Colon (tissue), 2 donors: ENCODE data around the gene FHIT.
"Not testable (repeated sequence)": the region's sequence is repeated elsewhere in the genome, so short reads cannot be mapped to it uniquely, and the experiment has no call there.

Experiments used
- FAIRE-seq: peaks from 2 replicates; lab custom pipeline; 2012; peaks lifted over from hg19 to GRCh38; lab: Jason Lieb, UNC
- donor health status: control.
- donor health status: control.

FHIT gene

DNA sequence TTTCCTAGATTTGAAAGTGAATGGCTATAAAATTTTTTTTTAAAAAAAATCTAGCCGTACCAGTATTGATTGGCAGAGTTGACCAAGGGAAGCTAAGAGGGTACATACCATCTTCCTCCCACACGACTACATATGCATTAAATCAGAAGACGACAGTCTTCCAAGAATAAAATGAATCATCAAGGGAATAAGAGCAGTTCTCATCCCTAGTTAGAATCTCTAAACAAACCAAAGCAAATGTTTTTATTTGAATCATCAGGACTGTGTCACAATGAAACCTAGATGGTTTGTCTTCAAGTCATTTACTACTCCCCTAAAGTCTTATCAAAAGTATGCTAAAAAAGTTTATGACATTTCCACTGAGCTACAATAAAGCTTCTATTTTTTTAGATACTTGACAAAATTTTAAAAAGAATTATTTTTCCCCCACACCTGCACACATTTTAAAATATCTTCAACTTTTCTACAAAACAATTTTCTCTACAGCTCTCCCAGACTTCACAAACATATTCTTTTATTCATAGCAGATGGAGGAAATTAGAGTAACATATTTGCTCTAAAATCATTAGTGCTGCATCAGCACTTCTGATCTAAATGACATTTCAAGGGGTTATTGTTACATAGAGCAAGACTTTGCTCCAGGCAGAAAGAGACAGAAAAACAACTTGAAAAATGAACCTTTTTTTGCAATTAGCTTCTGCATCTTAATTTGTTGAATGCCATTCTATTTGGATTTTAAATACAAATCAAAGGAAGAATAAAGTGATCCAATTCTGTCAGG, 547.1 kb downstream of the FHIT start:
- no peak for FAIRE-seq

DNA sequence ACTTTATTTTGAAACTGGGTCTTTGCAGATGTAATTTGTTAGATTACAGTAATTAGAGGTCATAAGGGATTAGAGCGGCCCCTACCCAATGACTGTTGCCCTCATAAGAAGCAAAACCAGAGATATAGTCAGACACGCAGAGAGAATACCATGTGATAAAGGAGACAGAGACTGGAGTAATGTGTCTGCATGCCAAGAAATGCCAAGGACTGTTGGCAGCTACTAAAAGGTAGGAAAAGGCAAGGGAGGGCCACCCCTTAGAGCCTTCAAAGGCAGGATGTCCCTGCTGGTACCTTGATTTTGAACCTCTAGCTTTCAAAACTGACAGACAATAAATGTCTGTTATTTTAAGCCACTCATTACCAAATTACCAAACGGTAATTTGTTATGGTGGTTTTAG, 548.2 kb downstream of the FHIT start:
- no peak for FAIRE-seq

DNA sequence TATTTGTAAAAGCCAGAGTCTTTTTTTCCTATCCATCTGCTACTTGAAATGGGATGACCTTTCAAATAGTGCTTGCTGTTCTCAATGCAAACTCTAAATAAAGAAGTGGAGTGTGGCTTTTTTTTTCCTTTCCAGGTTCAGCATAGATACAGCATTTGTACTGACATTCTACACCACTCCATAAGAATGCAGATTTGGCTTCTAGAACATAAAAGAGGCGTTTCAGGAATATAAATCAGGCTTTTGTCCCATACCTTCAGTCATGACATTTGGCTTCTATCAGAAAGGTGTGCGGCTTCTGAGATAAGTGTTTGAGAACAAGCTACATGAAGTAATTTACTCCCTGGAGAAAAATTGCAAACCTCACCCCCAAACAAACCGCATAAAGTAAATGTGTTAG, 553.1 kb downstream of the FHIT start:
- no peak for FAIRE-seq

DNA sequence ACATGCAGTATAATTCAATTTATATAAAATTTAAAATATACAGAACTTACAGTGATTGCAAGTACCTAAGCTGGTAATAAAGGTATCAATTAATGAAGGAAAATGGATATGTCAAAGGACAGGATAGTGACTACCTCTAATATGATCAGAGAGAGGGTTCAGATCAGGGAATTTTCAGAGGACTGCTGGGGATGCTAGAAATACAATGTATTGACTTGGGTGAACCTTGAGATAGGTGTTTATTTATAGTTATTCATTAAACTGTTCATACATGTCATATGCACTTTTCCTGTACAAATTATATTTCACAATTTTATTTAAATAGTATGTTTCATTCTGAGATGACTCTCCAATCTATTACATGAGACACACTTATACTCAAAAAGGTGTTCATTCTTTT, 554.1 kb downstream of the FHIT start:
- FAIRE-seq = no peak

DNA sequence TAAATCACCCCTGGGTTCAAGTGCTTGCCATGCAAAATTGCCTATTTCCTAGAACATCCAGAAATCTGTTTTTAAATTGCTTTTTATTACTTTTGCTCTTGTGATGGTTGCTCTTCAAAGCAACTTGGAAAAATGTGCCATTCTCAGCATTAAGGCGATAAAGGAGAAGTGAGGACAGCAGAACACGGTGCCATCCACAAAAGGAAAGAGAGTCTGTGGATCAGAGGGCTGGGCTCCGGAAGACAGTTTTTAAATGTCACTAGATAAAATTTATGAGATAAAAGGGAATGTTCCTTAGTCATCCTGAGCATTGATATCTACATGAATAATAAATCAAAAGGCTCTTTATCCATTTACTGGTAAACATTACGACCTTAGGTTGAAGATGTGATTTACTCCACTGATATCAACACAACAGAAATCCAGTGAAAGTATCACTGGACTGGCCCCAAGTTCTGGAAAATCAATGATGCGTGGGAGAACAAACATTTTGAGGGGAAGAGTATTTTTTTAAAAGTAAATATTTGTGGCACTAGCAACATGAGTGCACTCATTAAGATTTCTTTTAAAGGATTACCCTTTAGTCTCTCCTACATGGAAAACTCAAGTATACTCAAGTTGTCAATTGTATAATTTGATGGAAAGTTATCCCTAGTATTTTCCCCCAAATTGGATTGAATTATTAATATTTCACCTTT, 554.7 kb downstream of the FHIT start:
- no peak for FAIRE-seq

DNA sequence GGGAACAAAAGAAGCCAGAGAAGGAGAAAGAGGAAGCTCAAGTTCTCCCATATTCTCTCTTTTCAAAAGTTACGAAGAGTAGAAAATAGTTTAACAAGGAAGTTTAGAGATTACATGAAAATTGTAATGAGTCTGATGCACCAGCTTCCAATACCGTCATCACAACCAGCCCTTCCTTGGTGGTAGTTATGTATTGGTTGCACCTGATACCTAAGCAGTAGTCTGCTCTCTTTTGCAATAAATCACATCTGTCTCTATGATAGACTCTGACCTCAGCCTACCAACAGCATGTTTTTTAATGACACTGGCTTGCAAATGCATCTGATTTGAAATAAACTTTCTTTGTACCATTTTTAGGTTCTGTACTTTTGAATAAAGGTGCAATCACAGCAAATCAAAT, 575.8 kb downstream of the FHIT start:
- FAIRE-seq = no peak

DNA sequence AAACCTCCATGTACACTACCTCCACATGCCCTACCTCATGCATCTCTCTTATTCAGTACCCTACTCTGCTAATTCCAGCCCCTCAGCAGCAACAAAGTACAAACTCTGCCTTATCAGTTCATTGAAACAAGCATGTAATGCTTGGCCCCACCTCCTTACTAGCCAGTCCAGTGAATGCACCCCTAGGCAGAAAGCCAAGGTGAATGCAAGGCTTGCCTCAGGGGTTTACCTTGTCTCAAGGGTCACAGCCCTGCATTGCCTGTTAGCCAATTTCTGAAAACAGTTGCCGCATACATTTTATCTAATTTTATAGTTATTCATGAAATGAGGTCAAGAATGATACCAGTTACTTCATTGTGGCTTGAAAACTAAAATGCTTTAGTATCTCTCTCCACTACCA, 576.4 kb downstream of the FHIT start:
- FAIRE-seq = no peak

DNA sequence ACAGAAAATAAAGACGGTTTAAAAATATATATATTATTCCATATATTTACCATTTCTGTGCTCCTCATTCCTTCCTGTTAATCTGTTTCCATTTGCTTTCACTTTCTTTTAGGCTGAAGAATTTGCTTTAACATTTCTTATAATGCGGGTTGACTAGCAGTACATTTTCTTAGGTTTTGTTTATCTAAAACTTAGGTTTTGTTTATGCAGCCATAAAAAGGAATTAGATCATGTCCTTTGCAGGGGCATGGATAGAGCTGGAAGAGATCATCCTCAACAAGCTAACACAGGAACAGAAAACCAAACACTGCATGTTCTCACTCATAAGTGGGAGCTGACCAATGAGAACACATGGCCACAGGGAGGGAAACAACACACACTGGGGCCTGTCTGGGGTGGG, 578.1 kb downstream of the FHIT start:
- FAIRE-seq = no peak

DNA sequence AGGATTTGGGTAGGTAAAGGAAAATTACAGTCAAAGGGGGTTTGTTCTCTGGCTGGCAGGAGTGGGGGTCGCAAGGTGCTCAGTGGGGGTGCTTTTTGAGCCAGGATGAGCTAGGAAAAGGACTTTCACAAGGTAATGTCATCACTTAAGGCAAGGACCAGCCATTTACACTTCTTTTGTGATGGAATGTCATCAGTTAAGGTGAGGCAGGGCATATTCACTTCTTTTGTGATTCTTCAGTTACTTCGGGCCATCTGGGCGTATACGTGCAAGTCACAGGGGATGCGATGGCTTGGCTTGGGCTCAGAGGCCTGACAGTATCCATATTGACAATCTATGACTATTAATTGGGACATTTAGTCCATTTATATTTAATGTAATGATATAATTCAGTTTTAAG, 578.9 kb downstream of the FHIT start:
- FAIRE-seq = not testable (repeated sequence)

DNA sequence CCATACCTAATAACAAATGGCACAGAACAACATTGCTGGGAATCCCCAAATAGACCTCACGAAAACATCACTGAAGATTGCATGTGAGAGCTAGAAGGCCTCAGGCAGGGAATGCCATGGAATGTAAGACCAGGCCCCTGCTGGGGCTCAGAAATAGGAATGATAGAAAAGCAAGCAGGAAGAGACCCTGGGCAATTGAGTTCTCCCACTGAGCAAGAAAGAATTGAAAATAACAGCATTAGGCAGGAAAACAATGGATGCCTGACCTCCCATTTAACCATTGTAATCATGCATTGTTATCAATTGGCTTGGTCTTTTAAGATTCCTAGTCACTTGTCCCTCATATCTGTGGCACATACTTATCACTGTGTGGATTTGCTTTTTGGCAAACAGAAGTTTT, 581.6 kb downstream of the FHIT start:
- FAIRE-seq = no peak

DNA sequence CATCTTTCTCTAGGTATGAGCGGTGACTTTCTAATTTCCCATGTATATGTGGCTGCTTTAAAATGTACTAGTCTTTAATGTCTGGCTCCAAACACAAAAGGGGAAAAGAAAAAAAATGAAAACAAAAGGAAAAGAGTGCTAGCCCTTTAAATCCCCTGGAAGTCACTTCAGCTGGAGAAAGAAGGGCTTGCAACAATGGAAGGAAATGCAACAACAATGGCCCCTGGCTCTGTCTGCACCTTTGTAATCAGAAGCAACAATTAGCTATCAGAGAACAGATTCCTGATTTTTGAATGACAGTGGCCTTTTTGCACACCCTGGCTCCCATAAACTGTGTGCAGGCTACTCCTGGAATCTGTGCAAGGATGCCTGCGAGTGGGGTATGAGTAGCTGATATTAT, 591.2 kb downstream of the FHIT start:
- FAIRE-seq = no peak

DNA sequence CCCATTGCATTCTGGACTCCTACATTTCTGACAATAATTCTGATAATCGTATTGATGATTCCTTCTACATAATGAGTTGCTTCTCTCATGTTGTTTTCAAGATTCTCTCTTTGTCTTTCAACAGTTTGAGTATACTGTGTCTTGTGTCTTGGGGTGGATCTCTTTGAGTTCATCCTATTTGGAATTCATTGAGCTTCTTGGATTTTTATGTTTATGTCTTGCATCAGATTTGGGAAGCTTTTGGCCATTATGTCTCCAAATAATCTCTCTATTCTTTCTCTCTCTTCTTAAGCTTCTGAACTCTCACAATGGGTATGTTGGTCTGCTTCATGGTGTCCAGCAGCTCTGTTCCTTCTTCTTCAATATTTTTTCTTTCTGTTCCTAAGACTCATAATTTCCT, 592.2 kb downstream of the FHIT start:
- no peak for FAIRE-seq

DNA sequence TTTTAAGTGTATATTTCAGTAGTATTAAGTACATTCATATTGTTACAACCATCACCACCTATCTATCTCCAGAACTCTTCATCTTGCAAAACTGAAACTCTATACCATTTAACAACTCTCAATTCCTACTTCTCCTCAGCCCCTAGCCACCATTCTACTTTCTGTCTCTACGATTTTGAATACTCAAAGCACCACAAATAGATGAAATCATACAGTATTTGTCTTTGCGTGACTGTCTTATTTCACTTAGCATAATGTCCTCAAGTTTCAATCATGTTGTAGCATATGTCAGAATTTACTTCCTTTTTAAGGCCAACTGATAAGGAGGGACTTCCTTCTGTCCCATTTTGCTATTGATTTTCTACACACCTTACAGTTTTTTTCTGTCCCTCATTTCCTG, 593.3 kb downstream of the FHIT start:
- no peak for FAIRE-seq

DNA sequence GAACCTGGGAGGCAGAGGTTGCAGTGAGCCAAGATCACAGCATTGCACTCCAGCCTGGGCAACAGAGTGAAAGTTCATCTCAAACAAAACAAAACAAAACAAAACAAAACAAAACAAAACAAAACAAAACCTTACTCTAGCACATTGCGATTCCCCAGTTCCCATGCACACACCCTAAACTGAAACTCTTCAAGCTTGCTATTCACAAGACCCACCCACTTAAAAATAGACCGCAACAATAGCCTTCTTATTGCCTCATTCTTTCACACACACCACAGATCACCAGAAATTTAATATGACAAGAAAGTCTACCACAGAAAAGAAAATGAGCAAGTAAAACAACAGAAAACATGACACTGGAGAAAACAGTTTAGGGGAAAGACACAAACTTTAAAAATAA, 598.4 kb downstream of the FHIT start:
- FAIRE-seq = no peak

DNA sequence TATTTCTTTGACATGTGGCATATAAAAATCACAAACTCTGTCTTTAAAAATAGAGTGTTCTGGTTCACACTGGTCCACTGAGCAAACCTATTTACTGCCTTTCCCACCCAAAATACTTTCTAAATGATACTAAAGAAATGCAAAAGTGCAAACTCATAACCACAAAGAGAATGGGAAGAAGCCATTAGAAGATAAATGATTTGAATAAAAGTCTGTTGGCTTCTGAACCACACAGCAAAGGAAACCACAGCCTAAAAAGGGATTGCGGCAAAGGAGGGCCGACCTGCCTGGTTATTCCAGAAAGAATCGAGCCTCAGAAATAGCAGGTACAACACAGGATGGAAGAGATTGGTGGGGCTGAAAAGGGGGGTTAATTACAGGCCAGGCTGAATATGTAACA, 599.5 kb downstream of the FHIT start:
- no peak for FAIRE-seq

DNA sequence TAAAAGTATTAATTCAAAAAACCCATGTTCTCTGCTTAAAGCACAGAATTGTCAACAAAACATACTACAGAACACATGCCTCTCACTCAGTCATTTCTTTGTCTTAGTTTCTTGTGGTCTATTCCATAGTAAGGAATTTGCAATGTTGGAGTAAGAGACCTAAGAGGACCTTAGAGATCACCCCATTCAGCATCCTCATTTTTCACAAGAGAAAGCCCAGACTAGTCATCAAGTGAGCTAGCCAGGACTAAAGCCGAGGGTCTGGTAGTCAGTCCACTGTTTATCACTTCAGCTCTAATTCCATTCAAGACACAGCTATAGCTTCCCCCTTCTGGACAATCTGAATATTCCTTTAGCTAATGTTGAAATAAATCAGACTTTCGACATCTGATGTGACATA, 601.1 kb downstream of the FHIT start:
- no peak for FAIRE-seq

DNA sequence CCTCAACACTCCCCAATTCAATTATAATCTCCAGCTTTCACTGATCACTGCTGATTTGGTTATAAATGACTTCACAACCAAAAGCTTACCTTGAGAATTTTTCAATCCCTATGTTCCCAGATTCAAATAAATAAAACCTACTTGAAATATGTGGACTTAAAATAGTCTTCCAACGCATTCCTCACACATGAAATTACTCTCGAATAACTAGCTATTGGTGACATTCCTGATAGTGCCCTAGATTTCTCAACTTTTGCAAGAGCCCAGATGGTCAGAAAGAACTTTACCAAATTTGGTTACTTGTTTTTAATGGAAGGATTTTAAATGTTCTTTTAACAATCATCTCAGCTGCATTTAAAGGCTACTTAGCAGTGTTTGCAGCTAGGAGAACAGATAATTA, 605.5 kb downstream of the FHIT start:
- no peak for FAIRE-seq

DNA sequence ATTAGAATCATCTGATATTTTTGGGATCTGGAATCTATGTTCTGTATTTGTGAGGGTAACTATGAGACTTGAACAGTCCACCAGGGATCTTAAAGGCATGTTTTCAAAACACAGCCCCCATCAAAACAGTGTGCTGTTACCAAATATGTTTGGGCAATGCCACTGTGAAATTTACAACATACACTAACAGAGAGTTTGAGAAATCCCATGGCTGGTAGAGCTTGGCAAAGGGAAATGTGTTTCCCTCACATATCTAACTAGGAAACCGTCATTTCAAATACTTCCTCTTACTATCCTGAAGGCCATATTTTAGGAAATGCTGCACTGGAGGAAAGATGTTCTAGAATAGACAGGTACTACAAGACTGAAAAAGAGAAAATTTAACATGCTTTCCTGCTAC, 607.4 kb downstream of the FHIT start:
- FAIRE-seq = no peak

DNA sequence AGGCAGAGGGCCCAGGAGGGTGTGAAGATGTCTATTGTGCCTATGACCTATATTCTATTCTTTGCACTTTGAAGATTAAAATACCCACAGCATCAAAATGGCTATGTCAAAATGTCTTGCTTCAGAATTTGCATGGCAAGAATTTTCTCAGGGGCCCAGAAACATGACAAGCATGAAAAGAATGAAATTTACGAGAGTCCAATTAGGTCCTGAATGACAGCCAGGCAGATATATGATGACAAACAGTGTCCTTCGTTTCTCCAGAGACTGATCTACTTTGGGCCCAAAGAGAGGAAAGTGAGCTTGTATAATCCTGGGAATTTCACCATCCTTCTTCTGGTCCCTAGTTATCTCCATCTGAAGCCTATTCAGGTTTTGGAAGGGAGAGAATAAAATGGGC, 609.9 kb downstream of the FHIT start:
- FAIRE-seq = no peak

DNA sequence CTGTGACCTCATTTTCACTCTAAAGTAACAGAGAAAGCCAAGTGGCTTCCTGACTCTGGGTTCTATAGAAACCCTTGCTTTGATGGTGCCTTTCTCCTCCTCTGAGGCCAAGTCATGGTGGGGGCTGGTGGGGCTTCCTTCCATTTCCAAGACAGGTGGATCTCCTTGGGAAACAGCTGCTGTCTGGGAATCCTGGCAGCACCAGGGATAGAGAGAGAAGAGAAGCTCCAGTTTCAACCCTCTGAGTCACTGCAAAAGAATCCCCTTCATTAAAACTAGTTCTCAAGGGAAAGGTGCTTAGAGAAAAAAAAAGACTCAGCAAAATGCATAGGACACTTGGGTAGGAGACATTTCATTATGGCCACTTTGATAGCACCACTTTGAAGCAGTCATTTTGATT, 614.4 kb downstream of the FHIT start:
- FAIRE-seq = no peak

DNA sequence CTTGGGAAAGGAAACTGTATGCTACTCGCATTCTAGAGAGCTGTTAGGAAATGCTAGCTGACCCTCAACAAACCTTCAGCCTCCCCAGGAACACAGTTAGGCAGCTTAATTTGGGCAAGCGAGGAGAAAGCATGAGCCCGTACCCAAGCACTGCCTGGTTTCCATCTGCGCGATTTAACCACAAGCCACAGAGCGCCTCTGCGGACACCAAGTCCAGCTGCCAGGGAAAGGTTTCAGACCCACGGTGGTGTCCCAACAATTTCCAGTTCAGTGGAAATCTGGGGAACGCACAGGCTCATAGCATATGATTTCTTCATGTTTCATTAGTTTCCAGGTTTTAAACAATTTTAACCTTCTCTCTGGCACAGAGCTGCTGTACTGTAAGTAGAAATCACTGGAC, 617.6 kb downstream of the FHIT start:
- no peak for FAIRE-seq

DNA sequence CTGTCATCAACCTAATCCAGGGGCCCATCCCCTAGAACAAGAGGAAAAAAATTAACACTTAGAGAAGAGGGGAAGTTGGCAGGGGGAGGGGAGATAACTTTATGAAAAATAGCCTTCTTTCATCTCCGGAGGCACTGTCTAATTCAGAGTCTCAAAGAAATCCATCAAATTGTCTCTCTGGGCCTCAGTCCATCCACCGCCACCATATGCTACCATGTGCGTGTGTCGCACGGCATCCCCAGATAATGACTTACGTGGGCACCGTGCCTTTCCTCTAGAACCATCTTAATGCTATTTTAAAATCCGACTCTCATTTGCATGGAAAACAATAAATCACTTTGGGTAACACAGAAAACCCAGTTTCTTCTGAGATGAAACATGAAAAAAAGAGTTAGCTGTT, 619.7 kb downstream of the FHIT start:
- no peak for FAIRE-seq

DNA sequence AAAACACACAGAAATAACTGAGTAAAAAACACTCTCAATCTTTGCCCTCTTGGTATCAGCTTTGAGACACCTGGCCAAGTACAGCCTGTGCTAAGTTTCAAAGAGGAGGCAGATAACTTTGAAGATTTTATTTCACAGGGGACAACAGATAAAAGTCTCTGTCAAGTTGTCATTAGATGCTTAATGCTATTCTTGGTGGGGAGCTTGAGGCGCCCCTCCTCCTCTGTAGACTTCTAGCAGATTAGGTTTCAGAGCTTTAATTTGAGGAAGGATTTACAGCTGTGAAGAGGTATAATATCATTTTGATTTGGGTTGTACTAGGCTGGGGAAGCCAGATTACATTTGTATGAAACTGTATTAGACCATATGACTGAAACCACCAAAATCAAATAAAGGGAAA, 620.3 kb downstream of the FHIT start:
- no peak for FAIRE-seq

DNA sequence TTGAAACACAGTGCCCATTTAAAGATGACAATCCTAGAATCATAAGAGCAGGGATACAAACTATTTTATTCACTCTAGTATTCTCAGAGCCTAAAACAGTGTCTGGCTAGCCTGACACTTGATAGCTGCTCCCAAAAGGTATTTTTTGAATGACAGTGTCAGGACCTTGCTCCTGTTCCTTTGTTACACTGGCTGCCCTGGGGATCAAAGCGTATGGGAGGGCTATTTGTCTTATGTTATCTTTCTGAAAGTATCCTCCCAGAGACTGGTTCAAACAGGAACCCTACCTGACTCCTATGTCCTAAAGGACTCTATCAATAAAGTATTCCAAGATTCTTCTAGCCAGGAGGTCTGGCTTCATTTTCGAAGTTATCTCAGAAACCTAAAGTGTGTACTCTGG, 621.4 kb downstream of the FHIT start:
- FAIRE-seq = no peak
